Lower leg skin (tissue), 3 donors: Measurements from ENCODE around the gene NOL12.

Experiments
- POLR2A ChIP-seq, 2 donors: fragments of 450-650 bp; IDR thresholded peaks; one replicate each; pipeline ENCODE4 v1.6.1; 2016 to 2017; ENCODE audit warnings: antibody characterized with exemption in 2 of 2, mild to moderate bottlenecking in 1 of 2, moderate library complexity in 1 of 2
- TF ChIP-seq, protein P1 (sequence below), 3 donors: fragments of 450-650 bp; IDR thresholded peaks; one replicate each; pipeline ENCODE4 v1.5.1; 2016; ENCODE audit warnings: antibody characterized with exemption in 3 of 3, mild to moderate bottlenecking in 3 of 3, moderate library complexity in 2 of 3

- TF ChIP-seq, protein P1, sequence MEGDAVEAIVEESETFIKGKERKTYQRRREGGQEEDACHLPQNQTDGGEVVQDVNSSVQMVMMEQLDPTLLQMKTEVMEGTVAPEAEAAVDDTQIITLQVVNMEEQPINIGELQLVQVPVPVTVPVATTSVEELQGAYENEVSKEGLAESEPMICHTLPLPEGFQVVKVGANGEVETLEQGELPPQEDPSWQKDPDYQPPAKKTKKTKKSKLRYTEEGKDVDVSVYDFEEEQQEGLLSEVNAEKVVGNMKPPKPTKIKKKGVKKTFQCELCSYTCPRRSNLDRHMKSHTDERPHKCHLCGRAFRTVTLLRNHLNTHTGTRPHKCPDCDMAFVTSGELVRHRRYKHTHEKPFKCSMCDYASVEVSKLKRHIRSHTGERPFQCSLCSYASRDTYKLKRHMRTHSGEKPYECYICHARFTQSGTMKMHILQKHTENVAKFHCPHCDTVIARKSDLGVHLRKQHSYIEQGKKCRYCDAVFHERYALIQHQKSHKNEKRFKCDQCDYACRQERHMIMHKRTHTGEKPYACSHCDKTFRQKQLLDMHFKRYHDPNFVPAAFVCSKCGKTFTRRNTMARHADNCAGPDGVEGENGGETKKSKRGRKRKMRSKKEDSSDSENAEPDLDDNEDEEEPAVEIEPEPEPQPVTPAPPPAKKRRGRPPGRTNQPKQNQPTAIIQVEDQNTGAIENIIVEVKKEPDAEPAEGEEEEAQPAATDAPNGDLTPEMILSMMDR (IDR thresholded peaks at IDR 0.05) = no peak
- no peak for TF ChIP-seq POLR2A (IDR thresholded peaks at IDR 0.05)
These were observed 46.9 kb upstream of the NOL12 start, which contains the start of gene SH3BP1 for GRCh38 chr22:37639070-37639760.
